HTERT RPE-1 (cell line): ENCODE results near the gene SRSF4.

Experiments
- in situ Hi-C: fragments of 300-500 bp; cut with MboI; formaldehyde crosslinking; loops from 4 replicates; pipeline ENCODE4 v1.14.3; 2020; ENCODE audit warnings: low sequenced_read_pairs

The SRSF4 gene

GRCh38 chr1:29201595-29202051 is 19.9 kb upstream of the SRSF4 start:
- in situ Hi-C loops: no loop called here

- in situ Hi-C loops: no loop called here
Observed at GRCh38 chr1:29200906-29201594, 19.4 kb upstream of the SRSF4 start.

DNA sequence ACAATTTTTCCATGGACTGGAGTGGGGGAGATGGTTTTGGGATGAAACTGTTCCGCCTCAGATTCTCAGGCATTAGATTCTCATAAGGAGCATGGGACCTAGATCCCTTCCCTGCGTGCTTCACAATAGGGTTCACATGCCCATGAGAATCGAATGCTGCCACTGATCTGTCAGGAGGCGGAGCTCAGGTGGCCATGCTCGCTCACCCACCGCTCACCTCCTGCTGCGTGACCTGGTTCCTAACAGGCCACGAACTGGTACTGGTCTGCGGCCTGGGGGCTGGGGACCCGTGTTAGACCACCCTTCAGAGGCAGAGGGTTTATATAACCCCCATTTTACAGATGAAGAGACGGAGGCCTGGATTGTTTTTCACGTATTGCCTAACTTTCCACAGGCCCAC is 16.3 kb upstream of the SRSF4 start:
- in situ Hi-C loops: loop anchor here (25.0 kb wide), 1 partner anchor 311 kb away; no protein-coding TSS in a partner anchor

DNA sequence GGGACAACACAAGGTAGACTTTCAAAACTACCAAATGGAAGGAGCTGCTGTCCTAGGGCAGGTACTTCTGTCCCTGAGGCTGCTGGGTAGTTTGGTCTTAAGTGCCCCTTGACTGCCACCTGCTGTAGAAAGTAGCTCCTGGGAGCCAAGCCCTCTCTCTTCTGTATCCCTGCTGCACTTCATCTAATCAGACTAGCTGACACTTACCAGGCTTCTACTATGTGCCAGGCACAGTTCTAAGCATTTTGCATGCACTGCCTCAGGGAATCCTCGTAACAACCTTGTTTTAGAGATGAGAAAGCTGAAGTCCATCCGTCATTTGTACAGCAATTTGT is 15.9 kb upstream of the SRSF4 start:
- in situ Hi-C loops: loop anchor here (25.0 kb wide), 1 partner anchor 310 kb away; no protein-coding TSS in a partner anchor

GRCh38 chr1:29196863-29197589 is 15.3 kb upstream of the SRSF4 start:
- in situ Hi-C loops: loop anchor here (25.0 kb wide), 1 partner anchor 310 kb away; no protein-coding TSS in a partner anchor

DNA sequence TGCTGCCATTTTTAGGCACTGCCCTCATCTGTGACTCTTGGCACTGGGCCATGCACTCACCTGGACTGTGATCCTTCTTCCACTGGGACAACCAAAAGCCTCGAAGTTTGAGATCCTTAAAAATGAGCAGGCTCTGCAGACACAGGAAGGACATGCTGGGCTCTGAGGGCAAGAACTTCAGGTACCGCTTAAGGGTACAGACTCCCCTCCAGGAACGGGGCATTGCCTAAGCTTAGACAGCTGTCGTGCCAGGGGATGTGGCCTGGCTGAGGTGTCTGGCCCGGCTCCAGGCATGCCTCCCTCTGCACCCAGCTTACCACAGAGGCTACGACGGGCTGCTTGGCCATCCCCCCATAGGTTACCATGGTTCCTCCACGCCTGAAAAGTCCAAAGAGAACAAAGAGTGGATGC is 14.2 kb upstream of the SRSF4 start:
- in situ Hi-C loops: loop anchor here (25.0 kb wide), 1 partner anchor 309 kb away; no protein-coding TSS in a partner anchor

GRCh38 chr1:29193879-29194455 is 12.3 kb upstream of the SRSF4 start:
- in situ Hi-C loops: loop anchor here (25.0 kb wide), 1 partner anchor 307 kb away; no protein-coding TSS in a partner anchor

DNA sequence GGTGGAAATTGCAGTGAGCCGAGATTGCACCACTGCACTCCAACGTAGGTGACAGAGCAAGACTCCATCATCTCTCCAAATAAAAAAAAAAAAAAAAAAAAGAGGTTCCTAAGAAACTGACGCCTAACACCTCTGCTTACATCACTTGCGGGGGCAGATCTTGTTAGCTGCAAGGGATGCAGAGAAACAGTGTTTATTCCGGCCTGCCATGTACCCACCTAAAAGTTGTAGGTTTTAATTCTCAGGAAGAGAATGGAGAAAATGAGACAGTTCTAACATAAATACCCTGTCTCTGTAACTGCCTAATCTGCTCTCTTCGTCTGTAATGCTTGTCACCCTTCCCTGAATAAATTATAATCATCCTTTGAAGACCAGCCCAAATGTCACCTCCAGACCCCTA is 9.0 kb upstream of the SRSF4 start:
- in situ Hi-C loops: loop anchor here (25.0 kb wide), 1 partner anchor 303 kb away; no protein-coding TSS in a partner anchor

DNA sequence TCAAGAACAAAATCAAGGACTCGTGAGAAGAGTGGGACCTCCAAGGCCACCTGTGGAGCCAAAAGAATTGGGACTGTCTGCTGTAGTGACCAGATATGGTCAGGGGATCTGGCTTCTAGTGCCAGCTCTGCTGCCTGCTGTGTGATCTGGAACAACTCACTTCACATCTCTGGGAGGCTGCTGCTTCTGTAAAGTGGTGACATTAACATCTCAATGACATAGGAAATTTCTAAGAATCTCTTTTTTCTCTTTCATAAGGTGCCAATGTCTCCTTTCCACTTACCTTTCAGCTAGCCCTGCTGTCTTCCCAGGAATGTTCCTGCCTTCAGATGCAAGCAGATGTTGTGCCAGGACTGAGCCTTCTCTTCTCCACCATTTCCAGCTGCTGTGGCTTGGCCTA is 5.0 kb upstream of the SRSF4 start:
- in situ Hi-C loops: loop anchor here (25.0 kb wide), 1 partner anchor 299 kb away; no protein-coding TSS in a partner anchor

DNA sequence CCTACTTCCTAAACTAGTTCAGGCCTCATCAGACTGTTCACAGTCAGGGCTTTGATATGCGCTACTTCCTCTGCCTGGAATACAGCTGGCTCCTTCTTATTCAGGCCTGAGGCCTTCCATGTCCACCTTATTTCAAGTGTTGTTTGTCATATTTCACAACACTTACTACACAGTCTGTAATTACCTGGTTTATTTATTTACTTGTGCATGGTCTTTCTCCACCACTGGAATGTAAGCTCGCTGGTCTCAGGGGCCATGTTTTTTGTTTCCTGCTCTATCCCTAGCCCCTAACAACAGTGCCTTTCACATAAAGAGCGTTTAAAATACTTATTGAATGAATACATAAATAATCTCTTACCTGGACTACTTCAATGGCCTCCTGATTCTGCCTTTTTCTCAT is 4.6 kb upstream of the SRSF4 start:
- in situ Hi-C loops: loop anchor here (25.0 kb wide), 1 partner anchor 299 kb away; no protein-coding TSS in a partner anchor

DNA sequence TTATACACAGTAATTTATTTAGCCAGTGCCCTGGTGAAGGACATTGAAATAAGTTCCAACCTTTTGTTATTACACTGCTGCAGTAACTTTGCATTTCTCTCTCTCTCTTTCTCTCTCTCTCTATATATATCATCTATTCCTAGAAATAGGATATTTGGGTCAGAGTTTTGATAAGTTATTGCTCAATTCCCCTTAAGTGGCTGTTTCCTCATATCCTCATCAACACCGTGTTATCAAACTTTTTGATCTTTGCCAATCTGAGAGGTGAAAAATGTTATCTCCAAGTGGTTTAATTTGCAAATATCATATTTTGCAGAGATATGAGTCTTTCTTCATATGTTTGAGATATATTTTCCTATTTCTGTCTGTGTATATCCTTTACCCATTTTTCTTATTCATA is 1.6 kb upstream of the SRSF4 start:
- in situ Hi-C loops: loop anchor here (25.0 kb wide), 1 partner anchor 296 kb away; no protein-coding TSS in a partner anchor

DNA sequence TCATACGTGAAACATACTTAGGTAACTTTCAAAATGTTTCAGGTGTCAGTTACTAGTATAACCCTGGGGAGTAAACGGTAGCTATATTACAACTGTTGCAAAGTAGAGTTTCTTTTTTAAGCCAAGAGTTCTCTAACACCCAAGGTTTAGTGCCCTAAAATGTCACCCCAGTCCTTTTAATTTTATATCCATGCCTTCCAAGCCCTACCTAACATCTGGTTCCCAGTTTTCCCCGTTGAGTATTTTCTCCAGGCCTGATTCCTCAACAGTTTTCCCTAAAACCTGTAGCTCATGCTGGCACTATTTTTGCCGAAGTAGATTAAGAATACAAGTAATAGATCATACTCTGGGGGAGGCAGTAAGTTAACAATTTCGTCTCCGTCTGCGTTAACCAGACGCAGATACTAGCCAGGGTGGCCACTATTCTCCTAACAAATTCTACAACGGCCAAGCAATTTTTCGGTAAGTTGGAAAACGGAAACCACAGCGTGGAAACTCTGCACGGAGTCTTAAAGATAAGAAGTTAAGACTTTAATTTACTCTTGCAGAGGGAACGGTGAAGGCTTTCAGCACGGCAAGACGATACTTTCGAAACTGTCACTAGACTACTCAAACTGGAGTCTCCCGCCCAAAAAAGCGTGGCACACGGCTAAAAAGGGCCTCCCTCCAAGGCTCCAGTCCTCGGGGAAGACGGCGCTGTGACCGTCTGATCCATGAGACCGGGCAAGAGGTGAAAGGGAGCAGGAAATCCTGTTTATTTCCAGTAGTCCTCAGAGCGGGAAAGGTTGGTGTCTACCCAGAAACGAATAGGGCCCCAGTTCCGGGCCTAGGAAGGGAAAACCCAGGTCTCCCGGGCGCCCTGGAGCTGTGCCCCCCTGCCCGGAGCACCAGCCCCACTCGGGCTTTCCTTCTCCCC is 945 bp downstream of the SRSF4 start:
- in situ Hi-C loops: loop anchor here (25.0 kb wide), 1 partner anchor 293 kb away; no protein-coding TSS in a partner anchor

DNA sequence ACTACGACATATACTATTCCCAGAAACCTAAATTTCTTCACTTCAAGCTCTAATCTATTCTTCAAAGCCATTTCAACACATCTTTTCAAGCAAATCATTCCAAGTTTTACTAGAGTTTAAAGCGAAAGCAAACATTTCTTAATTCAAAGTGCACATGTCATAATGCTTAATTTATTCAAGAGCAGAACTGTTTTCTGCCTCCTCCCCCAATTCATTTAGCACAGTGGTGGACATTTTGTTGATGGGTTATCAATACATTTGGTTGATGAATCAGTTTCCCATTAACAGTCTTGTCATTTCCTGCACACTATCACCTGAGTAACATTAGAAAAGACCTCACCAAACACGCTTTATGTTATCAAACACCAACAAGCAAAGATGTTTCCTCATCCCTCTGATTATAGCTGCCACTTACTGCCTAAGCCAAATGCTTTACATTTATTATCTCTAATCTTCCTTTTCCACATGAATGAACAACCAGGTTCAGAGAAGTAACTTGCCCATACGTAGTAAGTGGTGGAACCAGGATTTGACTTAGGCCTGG is 2.0 kb downstream of the SRSF4 start:
- in situ Hi-C loops: loop anchor here (25.0 kb wide), 1 partner anchor 292 kb away; no protein-coding TSS in a partner anchor

DNA sequence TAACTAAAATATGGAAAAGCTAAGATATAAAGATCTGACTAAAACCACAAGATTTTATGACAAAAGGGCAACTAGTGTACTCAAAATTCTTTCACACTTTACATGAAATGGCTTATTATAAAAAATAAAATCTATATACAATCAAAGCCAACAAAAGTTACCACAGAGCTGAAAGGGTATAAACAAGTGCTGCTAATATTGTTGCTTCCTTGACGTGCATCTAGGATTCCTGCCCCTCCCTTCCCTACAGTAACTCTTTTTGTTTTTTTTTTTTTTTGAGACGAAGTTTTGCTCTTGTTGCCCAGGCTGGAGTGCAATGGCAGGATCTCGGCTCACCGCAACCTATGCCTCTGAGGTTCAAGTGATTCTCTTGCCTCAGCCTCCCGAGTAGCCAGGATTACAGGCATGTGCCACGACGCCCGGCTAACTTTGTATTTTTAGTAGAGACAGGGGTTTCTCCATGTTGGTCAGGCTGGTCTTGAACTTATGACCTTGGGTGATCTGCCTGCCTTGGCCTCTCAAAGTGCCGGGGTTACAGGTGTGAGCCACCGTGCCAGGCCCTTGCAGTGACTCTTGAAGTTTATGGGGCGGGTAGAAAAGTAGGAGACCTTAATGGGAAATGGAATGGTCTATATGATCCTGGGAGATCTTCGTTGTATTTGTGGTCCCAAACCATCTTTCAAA is 4.5 kb downstream of the SRSF4 start:
- in situ Hi-C loops: loop anchor here (25.0 kb wide), 1 partner anchor 290 kb away; no protein-coding TSS in a partner anchor

GRCh38 chr1:29176576-29176975 is 5.1 kb downstream of the SRSF4 start:
- in situ Hi-C loops: loop anchor here (25.0 kb wide), 1 partner anchor 289 kb away; no protein-coding TSS in a partner anchor

DNA sequence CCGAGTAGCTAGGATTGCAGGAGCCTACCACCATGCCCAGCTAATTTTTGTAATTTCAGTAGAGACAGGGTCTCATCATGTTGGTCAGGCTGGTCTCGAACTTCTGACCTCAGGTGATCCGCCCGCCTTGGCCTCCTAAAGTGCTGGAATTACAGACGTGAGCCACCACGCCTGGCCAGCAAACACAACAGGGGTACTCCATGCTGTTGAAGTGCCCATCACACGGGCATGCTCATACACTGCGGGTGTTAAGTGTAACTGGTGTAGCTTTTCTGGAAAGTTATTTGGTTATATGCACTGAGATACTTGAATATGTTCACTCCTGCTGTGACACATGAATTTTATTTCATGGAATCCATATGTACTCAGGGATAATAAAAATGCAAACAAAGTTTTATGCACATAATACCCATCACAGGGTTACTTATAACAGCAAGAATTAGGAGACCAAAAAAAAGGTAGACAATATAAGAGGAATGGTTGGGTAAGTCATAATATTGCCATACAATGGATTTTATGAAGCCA is 9.2 kb downstream of the SRSF4 start:
- in situ Hi-C loops: no loop called here

DNA sequence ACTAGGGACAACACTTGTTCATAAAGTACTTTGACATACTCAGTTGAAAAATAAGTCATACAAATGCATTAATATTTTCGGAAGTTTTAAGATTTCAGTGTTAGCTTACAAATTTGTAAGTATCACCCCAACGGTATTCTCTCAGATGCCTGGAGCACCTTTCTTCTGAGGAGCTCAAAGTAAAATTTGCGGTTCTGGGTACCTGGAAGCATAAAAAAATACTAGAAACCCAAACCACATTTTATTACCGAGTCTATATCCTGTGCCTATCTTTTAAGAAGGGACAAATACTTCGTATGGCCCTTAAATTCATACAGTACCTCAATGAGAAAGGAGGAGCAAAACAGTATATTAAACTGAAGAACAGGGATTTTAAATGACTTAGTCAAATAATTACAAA is 10.2 kb downstream of the SRSF4 start:
- in situ Hi-C loops: no loop called here

- in situ Hi-C loops: no loop called here
Observed at GRCh38 chr1:29171089-29171488, 10.6 kb downstream of the SRSF4 start.

DNA sequence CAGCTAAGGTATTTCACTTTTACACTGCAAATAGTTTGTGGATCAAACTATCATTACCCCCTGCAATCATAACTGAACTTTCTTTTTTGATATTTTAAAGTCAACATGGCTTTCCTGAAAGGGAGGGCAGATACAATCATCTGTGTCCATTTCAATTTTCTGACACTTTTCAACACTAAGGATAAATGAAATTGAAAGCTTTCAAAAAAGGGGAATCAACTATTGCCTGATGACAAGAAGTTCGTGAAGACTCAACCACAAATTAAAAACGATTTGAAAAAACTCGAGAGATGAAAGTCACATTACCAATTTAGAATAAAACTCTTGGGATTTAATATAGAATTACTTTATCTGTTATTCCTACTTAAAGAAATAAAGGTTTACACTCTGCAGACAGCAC is 11.7 kb downstream of the SRSF4 start:
- in situ Hi-C loops: no loop called here
